ENCODE results near the gene KCNJ4.

- TF ChIP-seq CTCF (conservative IDR thresholded peaks at IDR 0.05; ENCODE audit: low read length) (no peak), EZH2phosphoT487 (IDR thresholded peaks at IDR 0.05; ENCODE audit: borderline replicate concordance, low read depth, low read length) (no peak)
These were observed 5.4 kb upstream of the KCNJ4 start for GRCh38 chr22:38460426-38460840.

Data from OCI-LY7 (cell line).